ENCODE results near the gene OSBPL6.

DNA sequence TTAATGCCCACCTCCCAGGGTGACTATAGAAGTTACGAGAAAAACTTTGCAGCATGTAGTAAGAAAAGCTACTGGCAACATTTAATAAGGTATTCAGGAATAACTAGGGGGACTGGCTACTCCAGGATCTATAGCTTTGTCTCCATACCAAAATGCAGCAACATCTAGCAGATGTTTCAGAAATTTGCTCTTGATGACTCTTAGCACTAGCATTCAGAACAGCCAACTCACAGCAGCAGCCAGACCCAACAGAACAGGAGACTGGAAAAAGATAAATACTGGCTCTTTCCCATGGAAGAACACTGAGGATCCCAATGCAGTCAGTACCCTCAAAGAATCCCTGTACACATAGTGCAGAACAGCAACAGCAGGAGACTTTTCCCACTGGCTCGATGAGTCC lies 151.6 kb downstream of the OSBPL6 start:
- no peak for TF ChIP-seq POLR2A (IDR thresholded peaks at IDR 0.05)
- TF ChIP-seq, protein P1, sequence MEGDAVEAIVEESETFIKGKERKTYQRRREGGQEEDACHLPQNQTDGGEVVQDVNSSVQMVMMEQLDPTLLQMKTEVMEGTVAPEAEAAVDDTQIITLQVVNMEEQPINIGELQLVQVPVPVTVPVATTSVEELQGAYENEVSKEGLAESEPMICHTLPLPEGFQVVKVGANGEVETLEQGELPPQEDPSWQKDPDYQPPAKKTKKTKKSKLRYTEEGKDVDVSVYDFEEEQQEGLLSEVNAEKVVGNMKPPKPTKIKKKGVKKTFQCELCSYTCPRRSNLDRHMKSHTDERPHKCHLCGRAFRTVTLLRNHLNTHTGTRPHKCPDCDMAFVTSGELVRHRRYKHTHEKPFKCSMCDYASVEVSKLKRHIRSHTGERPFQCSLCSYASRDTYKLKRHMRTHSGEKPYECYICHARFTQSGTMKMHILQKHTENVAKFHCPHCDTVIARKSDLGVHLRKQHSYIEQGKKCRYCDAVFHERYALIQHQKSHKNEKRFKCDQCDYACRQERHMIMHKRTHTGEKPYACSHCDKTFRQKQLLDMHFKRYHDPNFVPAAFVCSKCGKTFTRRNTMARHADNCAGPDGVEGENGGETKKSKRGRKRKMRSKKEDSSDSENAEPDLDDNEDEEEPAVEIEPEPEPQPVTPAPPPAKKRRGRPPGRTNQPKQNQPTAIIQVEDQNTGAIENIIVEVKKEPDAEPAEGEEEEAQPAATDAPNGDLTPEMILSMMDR (IDR thresholded peaks at IDR 0.05): no peak

Data from heart left ventricle (tissue), 13 donors.